ENCODE data around the gene IFNAR2. TPM values are rescaled to one million over a fixed set of nuclear protein-coding genes. Genes with fewer than 3 reads are reported as not detected.

IFNAR2 gene
- 34.5 TPM for total RNA-seq
- long read RNA-seq, full-length matches to known transcripts: 14 of 20 reads
- long read RNA-seq, partial matches to known transcripts: 0 of 20 reads
- long read RNA-seq, other reads (novel, unspliced or antisense): 6 of 20 reads

GRCh38 chr21:33229784-33230544, at the start of gene IFNAR2:
Gene IFNAR2, plus strand, starts transcription at chr21:33229938. Its CDS starts 11,985 bp downstream, at chr21:33241923.
- intact Hi-C loops (cut with DNase I): no loop called here
- DNase-seq (peak; percentile 87), ATAC-seq (peak; percentile 95 to 97)
- TF ChIP-seq CTCF (IDR thresholded peaks at IDR 0.05): no peak
- Histone ChIP-seq H3K4me1 (peaks cover 42% of the 10 kb centered on the region), H3K4me3 (peak within 1 kb of the TSS; percentile 95), H3K36me3 (no peaks in the 10 kb centered on the region), H3K27me3 (ENCODE audit: low read depth) (no peaks in the 10 kb centered on the region), H3K9me3 (no peaks in the 10 kb centered on the region), H3K27ac (peak within 1 kb of the TSS; percentile 99)

GRCh38 chr21:33185852-33186251, 43.9 kb upstream of the IFNAR2 start:
- Histone ChIP-seq H3K4me3 (no peak overlapping the region), H3K4me1 (no peaks in the 10 kb centered on the region), H3K27ac (peak overlapping the region; percentile 24), H3K36me3 (no peaks in the 10 kb centered on the region), H3K9me3 (no peaks in the 10 kb centered on the region), H3K27me3 (ENCODE audit: low read depth) (no peaks in the 10 kb centered on the region)
- DNase-seq (no peak), ATAC-seq (peak in 1 of 2 donors; percentile 39)
- intact Hi-C loops (cut with DNase I): no loop called here
- no peak for TF ChIP-seq CTCF (IDR thresholded peaks at IDR 0.05)

GRCh38 chr21:33187276-33187675, 42.5 kb upstream of the IFNAR2 start:
- Histone ChIP-seq H3K27ac (no peak overlapping the region), H3K27me3 (ENCODE audit: low read depth) (no peaks in the 10 kb centered on the region), H3K9me3 (no peaks in the 10 kb centered on the region), H3K36me3 (no peaks in the 10 kb centered on the region), H3K4me3 (no peak overlapping the region), H3K4me1 (no peaks in the 10 kb centered on the region)
- TF ChIP-seq CTCF (IDR thresholded peaks at IDR 0.05): no peak
- DNase-seq (no peak), ATAC-seq (no peak)
- intact Hi-C loops (cut with DNase I): no loop called here

GRCh38 chr21:33189237-33189636, 40.5 kb upstream of the IFNAR2 start:
- TF ChIP-seq CTCF (IDR thresholded peaks at IDR 0.05): no peak
- no peaks in the 10 kb centered on the region for H3K36me3 ChIP-seq
- DNase-seq (no peak), ATAC-seq (peak; percentile 72 to 86)
- no peaks in the 10 kb centered on the region for H3K9me3 ChIP-seq
- H3K4me3 ChIP-seq: no peak overlapping the region
- H3K27ac ChIP-seq: peak overlapping the region; percentile 61
- intact Hi-C loops (cut with DNase I): no loop called here
- H3K27me3 ChIP-seq (ENCODE audit: low read depth): no peaks in the 10 kb centered on the region
- H3K4me1 ChIP-seq: no peaks in the 10 kb centered on the region

- ATAC-seq: no peak
- Histone ChIP-seq H3K4me3 (no peak overlapping the region), H3K36me3 (no peaks in the 10 kb centered on the region), H3K27ac (no peak overlapping the region), H3K9me3 (no peaks in the 10 kb centered on the region), H3K27me3 (ENCODE audit: low read depth) (no peaks in the 10 kb centered on the region), H3K4me1 (no peaks in the 10 kb centered on the region)
- intact Hi-C loops (cut with DNase I): no loop called here
- no peak for TF ChIP-seq CTCF (IDR thresholded peaks at IDR 0.05)
- DNase-seq: no peak
Measured at GRCh38 chr21:33189824-33190223, 39.9 kb upstream of the IFNAR2 start.
